Stomach (tissue), 4 donors: ENCODE data around the gene HILPDA.

Experiments
- EP300 ChIP-seq: sonication (generic); formaldehyde crosslinking; IDR thresholded peaks from one replicate; pipeline ENCODE4 v1.6.1; 2017; ENCODE audit warnings: antibody characterized with exemption
- POLR2A ChIP-seq, 4 donors: fragments of 450-650 bp; IDR thresholded peaks; one replicate each; pipeline ENCODE4 v1.6.1; 2016; ENCODE audit warnings: antibody characterized with exemption in 4 of 4, control low read depth in 2 of 4, mild to moderate bottlenecking in 1 of 4, moderate library complexity in 1 of 4
- TF ChIP-seq, protein P1 (sequence below), 7 experiments: fragments of 450-650 bp in 4 of 7; fragments of 200-600 bp in 3 of 7; sonication (generic) in 3 of 7; IDR thresholded peaks; one replicate each; pipeline ENCODE4 v1.5.1; 2016 to 2019; ENCODE audit warnings: antibody characterized with exemption in 7 of 7, control low read depth in 2 of 7, mild to moderate bottlenecking in 1 of 7

DNA sequence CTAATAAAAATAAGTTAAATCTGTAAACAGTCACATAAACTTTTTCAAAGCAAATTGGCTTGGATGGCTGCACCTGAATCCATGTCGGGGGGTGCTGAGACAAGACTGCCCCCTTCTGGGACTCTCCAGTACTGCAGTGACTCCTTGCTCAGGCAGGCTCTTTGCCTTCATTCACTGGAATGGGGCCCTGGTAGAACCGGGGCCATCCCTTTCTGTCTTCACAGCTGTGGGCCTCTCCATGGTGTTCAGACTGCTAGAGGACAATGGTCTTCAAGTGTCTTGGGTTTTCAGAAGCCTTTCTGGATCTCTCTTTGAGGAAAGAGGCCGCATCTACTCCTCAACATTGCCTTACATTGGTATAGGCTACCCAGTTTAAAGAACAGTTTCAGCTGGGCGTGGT lies 29.8 kb upstream of the HILPDA start:
- TF ChIP-seq, protein P1, sequence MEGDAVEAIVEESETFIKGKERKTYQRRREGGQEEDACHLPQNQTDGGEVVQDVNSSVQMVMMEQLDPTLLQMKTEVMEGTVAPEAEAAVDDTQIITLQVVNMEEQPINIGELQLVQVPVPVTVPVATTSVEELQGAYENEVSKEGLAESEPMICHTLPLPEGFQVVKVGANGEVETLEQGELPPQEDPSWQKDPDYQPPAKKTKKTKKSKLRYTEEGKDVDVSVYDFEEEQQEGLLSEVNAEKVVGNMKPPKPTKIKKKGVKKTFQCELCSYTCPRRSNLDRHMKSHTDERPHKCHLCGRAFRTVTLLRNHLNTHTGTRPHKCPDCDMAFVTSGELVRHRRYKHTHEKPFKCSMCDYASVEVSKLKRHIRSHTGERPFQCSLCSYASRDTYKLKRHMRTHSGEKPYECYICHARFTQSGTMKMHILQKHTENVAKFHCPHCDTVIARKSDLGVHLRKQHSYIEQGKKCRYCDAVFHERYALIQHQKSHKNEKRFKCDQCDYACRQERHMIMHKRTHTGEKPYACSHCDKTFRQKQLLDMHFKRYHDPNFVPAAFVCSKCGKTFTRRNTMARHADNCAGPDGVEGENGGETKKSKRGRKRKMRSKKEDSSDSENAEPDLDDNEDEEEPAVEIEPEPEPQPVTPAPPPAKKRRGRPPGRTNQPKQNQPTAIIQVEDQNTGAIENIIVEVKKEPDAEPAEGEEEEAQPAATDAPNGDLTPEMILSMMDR (IDR thresholded peaks at IDR 0.05), result peak in 5 of 7 experiments; percentile 79 to 95 (median 90)
- TF ChIP-seq POLR2A (IDR thresholded peaks at IDR 0.05) (no peak), EP300 (no peak)
